A673 (cell line): ENCODE data around the gene ABCB7. TPM values are rescaled to one million over a fixed set of nuclear protein-coding genes. Genes with fewer than 3 reads are reported as not detected.

Experiments used
- BruUV-seq: library from RNA; stranded (reverse); fragments of 400-500 nt; replicated peaks from 2 replicates; lab custom pipeline; 2021; lab: Mats Ljungman, UMichigan
- CTCF ChIA-PET: fragments of 300-600 bp; sonication (Branson Sonifier 250); formaldehyde crosslinking; loops from one replicate; lab custom pipeline; 2022; ENCODE audit warnings: antibody characterized with exemption; lab: Charles Lee
- POLR2A ChIA-PET: fragments of 300-600 bp; sonication (Branson Sonifier 250); formaldehyde crosslinking; loops from one replicate; lab custom pipeline; 2022; ENCODE audit warnings: antibody characterized with exemption; ENCODE audit not compliant: low non-redundant PET; lab: Charles Lee
- DNase-seq: peaks from one replicate; pipeline ENCODE4 v3.0.0-alpha.2; 2015; ENCODE audit warnings: low spot score
- H3K27ac ChIP-seq: fragments of 200-600 bp; sonication (generic); 2 replicates; pipeline ENCODE4 v1.5.1; 2016; ENCODE audit warnings: mixed run types, low read depth, mild to moderate bottlenecking, mixed read lengths, antibody characterized with exemption, low read length; ENCODE audit not compliant: poor library complexity, severe bottlenecking
- H3K27me3 ChIP-seq: fragments of 200-600 bp; sonication (generic); replicated peaks from 2 replicates; pipeline ENCODE4 v1.6.1; 2017; ENCODE audit warnings: mixed run types, low read depth, mild to moderate bottlenecking, mixed read lengths, antibody characterized with exemption, low read length; ENCODE audit not compliant: insufficient read depth, poor library complexity
- H3K36me3 ChIP-seq: fragments of 200-600 bp; sonication (generic); 2 replicates; pipeline ENCODE4 v1.6.1; 2016; ENCODE audit warnings: mixed run types, mild to moderate bottlenecking, mixed read lengths, antibody characterized with exemption, low read length; ENCODE audit not compliant: insufficient read depth, poor library complexity, severe bottlenecking
- H3K4me1 ChIP-seq: fragments of 200-600 bp; sonication (generic); 2 replicates; pipeline ENCODE4 v1.6.1; 2017; ENCODE audit warnings: mixed run types, mild to moderate bottlenecking, mixed read lengths, antibody characterized with exemption, low read length; ENCODE audit not compliant: insufficient read depth, poor library complexity, severe bottlenecking
- H3K4me3 ChIP-seq: fragments of 200-600 bp; sonication (generic); 2 replicates; pipeline ENCODE4 v1.5.1; 2016; ENCODE audit warnings: low read depth, mixed run types, mild to moderate bottlenecking, mixed read lengths, low read length; ENCODE audit not compliant: poor library complexity, severe bottlenecking
- H3K9me3 ChIP-seq: fragments of 200-600 bp; sonication (generic); 2 replicates; pipeline ENCODE4 v1.6.1; 2016; ENCODE audit warnings: mixed run types, low read depth, mild to moderate bottlenecking, mixed read lengths, antibody characterized with exemption, low read length; ENCODE audit not compliant: poor library complexity, severe bottlenecking
- CTCF ChIP-seq: fragments of 300-800, 200-600 bp; sonication (generic); conservative IDR thresholded peaks from 2 replicates; pipeline ENCODE4 v1.5.1; 2017; ENCODE audit warnings: low read depth, mild to moderate bottlenecking, antibody characterized with exemption, low read length, moderate library complexity, mixed read lengths
- EZH2 ChIP-seq: fragments of 200-600 bp; sonication (generic); IDR thresholded peaks from 2 replicates; pipeline ENCODE4 v1.6.1; 2017; ENCODE audit warnings: borderline replicate concordance, low read depth, mild to moderate bottlenecking, mixed read lengths, antibody characterized with exemption, low read length; ENCODE audit not compliant: poor library complexity, severe bottlenecking
- intact Hi-C: fragments of 100-400 bp; cut with micrococcal nuclease; formaldehyde crosslinking; loops from one replicate; pipeline ENCODE4 v1.10.0; 2022; ENCODE audit not compliant: unreplicated experiment
- total RNA-seq: library from RNA; stranded (reverse); gene quantifications from 2 replicates; pipeline ENCODE4 v1.2.3, GENCODE V29; 2021

Gene ABCB7
- total RNA-seq, 1 experiment from 2014 or later, result 28.8 TPM

- CTCF ChIA-PET, result no interaction called here
- DNase-seq, result no peak
- Histone ChIP-seq H3K4me1 (no peaks in the 10 kb centered on the region), H3K27ac (no peak overlapping the region), H3K4me3 (no peak overlapping the region), H3K36me3 (no peaks in the 10 kb centered on the region), H3K9me3 (no peaks in the 10 kb centered on the region), H3K27me3 (no peaks in the 10 kb centered on the region)
- intact Hi-C loops, result no loop called here
- no peak for TF ChIP-seq EZH2
- no peak for TF ChIP-seq CTCF
- BruUV-seq, result no TSS peak
- POLR2A ChIA-PET, result no interaction called here
These were observed 84.7 kb downstream of the ABCB7 start for GRCh38 chrX:75071334-75071733.

GRCh38 chrX:75067931-75068330 is 88.2 kb downstream of the ABCB7 start:
- no peaks in the 10 kb centered on the region for H3K36me3 ChIP-seq
- intact Hi-C loops, result no loop called here
- CTCF ChIA-PET, result no interaction called here

GRCh38 chrX:75061701-75062100 is 94.4 kb downstream of the ABCB7 start:
- Histone ChIP-seq H3K27me3 (no peaks in the 10 kb centered on the region), H3K27ac (no peak overlapping the region), H3K4me3 (no peak overlapping the region), H3K9me3 (no peaks in the 10 kb centered on the region), H3K36me3 (no peaks in the 10 kb centered on the region), H3K4me1 (no peaks in the 10 kb centered on the region)
- no TSS peak for BruUV-seq
- CTCF ChIA-PET, result no interaction called here
- intact Hi-C loops, result no loop called here
- POLR2A ChIA-PET, result no interaction called here
- no peak for DNase-seq
- no peak for TF ChIP-seq EZH2
- no peak for TF ChIP-seq CTCF

More at GRCh38 chrX:75067931-75068330, 88.2 kb downstream of the ABCB7 start:
- no peaks in the 10 kb centered on the region for H3K27me3 ChIP-seq
- no peak overlapping the region for H3K4me3 ChIP-seq
- no peak for DNase-seq
- no TSS peak for BruUV-seq
- no peak for TF ChIP-seq CTCF
- no peak for TF ChIP-seq EZH2
- H3K4me1 ChIP-seq, result no peaks in the 10 kb centered on the region
- POLR2A ChIA-PET, result no interaction called here
- H3K9me3 ChIP-seq, result no peaks in the 10 kb centered on the region
- no peak overlapping the region for H3K27ac ChIP-seq
